GM20431 (cell line): ENCODE results near the gene PDE4D.
"Not testable (repeated sequence)": the region's sequence is repeated elsewhere in the genome, so short reads cannot be mapped to it uniquely, and the experiment has no call there.

Experiments used
- in situ Hi-C: fragments of 300-500 bp; cut with MseI, MboI; formaldehyde crosslinking; loops from one replicate; pipeline ENCODE4 v1.15.0; 2020; ENCODE audit warnings: low sequenced_read_pairs; ENCODE audit not compliant: unreplicated experiment

Gene PDE4D

DNA sequence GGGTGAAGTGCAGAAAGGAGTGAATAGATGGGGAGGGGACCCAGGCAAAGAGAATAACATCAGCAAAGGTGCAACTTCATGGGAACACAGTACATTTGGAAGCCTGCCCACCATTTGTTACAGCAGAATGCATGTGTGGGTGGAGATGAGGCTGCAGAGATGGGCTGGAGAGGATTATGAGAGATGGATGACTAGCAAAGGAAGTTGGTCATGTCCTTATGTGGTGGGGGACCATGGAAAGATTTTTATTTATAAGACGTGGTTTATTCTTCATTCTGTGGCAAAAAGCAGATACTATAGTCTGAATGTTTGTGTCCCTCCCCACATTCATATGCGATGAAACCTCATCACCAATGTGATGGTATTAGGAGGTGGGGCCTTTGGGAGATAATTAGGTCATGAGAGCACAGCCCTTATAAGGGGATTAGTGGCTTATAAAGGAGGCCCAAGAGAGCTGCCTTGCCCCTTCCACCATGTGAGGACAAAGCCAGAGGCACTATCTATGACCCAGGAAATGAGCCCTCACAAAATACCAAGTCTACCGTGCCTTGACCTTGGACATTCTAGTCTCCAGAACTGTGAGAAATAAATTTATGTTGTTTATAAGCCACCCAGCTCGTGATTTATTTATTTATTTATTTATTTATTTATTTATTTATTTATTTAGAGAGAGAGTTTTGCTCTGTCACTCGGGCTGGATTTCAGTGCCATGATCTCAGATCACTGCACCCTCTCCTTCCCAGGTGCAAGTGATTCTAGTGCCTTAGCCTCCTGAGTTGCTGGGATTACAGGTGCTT is 827.0 kb downstream of the PDE4D start:
- in situ Hi-C loops: no loop called here

DNA sequence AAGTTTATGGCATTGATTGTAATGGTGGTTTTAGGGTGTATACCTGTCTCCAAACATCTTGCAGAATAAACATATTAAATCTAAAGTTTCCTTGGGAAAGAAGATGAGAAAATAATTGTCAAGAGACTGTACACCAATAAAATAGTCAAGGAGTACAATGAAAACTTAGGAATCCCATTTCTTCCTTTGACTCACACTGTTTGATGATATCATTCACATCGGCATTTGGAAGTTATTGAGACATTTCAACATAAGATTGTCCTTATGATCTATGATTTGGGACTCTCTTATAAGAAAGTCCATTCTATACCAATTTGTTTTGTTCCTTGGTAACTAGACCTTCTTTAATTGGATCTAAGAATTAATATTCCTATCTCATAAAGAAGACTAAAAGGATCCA is 828.0 kb downstream of the PDE4D start:
- in situ Hi-C loops: no loop called here

DNA sequence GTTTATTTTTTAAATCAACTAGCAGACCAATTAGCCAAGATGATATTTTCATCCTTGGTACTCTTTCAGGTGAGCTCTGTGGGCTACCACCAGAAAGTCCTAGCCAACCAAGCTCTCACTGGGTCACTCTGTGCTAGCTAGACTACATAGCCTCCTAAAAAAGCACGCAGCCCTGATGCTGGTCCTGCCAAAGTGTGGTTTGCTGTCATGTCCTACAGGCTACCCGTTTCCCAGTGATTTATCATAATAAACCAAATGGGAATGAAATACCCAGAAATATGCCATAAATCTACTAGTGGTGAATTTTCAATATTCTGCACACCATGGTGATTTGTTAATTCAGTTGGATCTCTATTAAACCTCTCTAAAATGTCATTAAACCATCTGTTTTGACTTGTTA is 829.2 kb downstream of the PDE4D start:
- in situ Hi-C loops: no loop called here

- in situ Hi-C loops: no loop called here
Observed at GRCh38 chr5:59062986-59063683, 830.4 kb downstream of the PDE4D start.

DNA sequence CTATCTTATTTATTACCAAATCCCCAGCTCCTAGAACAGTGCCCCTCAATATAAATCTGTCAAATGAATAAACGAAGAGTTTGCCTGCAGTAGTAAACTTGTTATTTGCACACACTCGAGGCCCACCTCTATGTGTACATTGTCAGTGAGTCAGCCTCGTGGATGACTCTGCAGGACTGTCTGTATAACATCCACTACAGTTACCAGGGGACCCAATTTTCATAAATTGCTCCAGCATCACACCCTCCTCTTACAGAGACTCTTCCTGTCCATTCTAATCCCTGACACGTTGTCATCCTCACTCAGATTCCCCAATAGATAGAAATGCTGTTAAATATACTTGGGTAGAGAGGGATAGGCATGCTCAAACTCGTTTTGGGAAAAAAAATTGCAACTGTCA is 832.1 kb downstream of the PDE4D start:
- in situ Hi-C loops: no loop called here

DNA sequence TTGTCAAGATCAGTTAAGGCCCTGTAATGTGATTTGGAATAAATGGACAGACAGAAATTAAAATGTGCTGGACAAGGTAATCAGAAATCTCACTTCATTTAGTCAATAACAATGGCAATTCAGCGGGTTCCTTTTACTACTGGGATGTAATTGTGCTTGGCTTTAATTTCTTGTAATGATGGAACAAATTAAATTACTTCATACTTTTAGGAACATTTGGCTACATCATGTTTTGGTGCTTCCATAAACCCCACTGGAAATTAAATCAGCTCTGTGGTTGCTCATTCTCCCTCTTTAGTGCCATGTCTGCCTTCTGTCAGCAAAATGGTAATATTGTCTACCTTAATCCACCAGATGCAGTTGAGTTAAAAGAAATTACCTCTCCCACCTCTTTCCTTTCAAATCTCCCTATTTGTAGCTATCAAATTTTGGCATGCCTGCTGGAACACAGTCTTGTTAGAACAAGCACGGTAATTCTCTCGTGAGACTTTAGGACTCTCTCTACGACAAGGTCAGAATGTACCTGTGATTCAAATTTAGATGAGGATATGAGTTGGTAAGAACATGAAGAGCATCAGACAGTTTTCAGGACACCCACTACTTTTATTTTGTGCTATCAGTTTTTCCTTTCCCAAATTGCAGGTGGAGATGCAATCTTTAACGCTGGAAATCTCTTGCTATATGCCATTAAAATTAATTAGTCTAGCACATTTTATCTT is 834.4 kb downstream of the PDE4D start:
- in situ Hi-C loops: no loop called here

DNA sequence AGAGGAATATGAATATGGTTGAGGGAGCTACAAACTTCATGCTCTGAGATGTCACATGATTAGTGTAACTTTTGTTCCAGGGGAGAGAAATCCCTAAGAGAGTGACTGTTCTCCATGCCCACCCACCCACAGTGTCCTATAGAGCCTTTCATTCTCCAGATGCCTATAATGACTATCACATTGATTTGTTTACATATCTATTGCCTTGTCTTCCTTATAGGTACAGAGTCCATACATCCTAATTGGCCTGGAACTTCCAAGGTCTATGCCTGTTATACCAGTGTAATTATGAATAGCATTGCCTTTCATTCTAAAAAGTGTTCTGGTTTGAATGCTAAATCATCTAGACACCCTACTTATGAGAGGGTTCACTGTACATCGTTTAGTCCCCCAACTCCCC is 835.3 kb downstream of the PDE4D start:
- in situ Hi-C loops: no loop called here

DNA sequence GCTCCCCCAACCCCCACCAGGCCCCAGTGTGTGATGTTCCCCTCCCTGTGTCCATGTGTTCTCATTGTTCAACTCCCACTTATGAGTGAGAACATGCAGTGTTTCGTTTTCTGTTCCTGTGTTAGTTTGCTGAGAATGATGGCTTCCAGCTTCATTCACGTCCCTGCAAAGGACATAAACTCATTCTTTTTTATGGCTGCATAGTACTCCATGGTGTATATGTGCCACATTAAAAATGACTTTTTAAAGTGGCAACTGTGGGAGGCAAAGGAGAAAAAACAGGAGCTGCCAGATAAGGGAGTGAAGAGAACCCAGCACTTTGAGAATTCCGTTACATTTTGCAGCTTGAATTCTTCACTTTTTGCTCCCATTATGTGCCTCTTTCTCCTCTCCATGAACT is 836.9 kb downstream of the PDE4D start:
- in situ Hi-C loops: not testable (repeated sequence)

DNA sequence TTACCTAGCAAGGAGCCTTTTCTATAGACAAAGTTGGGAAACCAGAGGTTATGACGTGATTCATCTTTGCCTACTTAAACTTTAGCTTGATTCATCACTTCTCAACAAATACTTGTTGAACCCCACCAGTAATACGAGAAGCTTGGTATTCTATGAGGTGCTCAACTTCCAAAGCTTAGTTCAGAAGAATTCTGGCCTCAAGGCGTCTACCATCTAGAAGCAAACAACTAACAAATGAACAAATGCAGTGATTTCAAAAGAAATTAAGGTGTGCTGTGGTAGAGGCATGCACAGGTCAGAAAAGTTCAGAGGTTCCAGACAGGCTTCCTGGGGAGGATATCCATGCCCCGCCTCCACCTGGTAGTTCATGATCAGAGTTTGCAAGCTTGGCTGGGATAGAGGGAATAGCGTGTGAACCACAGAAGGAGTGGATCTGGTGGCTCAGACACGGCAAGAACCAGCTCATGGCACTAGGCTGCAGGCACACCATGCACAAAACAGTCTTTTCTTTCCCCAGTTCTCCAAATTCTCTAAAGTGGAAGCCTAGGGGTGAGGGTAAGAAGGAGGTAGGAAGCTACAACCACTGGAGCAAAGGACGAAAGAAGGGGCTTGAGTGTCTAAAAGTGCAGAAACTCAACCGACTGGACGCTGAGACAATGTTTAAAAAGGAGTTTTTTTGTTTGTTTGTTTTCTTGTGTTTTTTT is 837.6 kb downstream of the PDE4D start:
- in situ Hi-C loops: no loop called here

DNA sequence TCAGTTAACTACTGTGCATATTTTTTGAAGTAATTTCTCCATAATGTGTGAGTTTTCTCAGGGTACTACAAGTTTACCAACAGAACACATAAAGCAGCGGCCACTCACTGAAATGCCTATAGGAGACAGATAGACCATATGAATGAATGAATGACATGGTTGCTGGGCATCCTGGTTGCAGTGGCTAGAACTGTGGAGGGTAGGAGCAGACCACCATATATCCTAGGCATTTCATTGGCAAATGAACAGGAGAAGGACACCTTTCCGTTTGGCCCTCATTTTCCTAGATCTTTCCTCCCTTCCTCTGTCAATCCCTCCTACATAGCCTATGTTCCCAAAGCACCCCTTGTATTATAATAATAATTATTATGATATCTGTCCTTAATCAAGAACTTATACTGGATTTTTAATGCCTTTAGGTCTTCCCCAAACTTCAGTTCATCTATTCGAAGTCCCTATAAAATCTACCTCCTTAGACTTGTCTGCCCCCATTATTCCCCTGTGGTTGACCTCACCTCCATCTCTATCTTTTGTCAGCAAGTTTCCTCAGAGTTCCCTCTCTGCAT is 838.5 kb downstream of the PDE4D start:
- in situ Hi-C loops: no loop called here

- in situ Hi-C loops: no loop called here
Observed at GRCh38 chr5:59051951-59052350, 841.6 kb downstream of the PDE4D start.

DNA sequence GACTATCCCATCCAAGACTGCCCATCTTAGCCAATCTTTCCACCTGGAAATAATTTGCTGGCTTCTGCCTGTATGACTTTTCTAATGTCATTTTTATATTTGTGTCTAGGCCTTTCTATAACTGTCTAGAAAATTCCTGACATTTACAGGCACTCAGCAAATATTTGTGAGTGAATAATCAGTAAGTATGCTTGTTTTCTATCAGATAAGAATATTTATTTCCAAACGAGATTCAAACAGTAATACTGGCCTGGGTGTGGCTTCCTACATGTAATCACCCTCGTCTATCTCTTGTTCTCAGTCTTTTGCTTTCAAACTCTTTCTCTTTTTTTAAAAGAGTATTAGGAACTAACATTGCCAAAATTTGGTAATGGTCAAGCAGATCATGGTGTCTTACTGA is 844.4 kb downstream of the PDE4D start:
- in situ Hi-C loops: no loop called here

- in situ Hi-C loops: no loop called here
Observed at GRCh38 chr5:59042201-59043055, 851.1 kb downstream of the PDE4D start.

GRCh38 chr5:59041355-59041754 is 852.2 kb downstream of the PDE4D start:
- in situ Hi-C loops: no loop called here

GRCh38 chr5:59040804-59041201 is 852.7 kb downstream of the PDE4D start:
- in situ Hi-C loops: no loop called here

DNA sequence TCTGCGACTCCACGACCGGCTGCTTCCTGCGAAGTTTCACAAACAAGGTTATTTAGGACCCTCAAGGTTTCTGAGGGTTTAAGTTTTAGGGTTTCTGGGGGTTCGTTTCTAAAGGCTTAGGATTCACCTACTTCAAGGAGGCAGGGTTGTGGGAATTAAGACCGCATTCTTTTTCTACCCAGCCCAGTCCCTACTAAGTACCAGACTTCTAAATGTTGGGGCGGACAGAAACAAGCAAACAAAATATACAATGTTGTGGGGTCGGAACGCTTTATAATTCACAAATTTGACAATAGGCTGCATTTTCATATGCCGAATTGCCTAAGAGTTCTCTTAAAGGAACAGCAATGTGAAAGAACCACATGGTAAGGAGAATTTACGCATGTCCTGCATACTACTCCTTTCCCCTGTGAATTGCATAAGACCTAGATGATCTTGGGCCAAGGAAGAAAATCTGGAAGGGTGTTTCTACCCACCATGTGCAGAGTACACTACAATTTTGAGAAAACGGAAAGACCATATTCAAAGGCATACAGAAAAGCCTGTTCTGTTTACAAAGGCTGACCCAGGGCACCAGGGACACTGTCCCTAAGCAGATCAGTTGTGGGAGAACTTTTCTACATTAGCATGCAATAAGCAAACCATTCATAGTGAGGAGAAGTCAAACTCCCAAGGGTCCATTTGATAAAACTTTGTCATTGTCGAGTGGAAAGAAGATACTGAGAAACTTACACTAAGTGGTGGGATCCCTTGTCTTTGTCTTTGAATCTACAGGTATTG is 853.3 kb downstream of the PDE4D start:
- in situ Hi-C loops: no loop called here

- in situ Hi-C loops: no loop called here
Observed at GRCh38 chr5:59039296-59040023, 854.1 kb downstream of the PDE4D start.

DNA sequence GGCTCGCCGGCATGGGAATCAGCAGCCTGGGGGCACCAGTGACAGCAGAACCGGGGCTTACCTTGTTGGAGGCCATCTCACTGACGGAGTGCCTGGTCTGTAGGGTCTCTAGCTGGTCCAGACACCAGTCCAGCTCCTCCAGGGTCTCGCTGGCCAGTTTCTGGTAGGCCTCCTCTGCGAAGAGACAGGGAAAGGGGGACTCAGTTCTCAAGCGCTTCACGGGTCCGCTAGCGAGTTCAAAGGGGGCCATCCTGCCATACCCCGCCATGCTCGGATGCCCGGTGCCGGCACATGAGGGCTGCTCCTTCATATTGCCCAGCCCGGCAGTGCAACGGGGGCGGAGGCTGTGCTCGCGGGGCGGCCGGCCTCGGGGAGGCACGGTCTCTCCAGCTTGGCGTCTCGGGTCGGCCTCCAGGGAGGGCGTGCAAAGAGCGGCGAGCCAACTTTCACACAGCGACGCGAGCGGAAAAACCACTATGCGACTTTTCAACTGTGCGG is 854.7 kb downstream of the PDE4D start:
- in situ Hi-C loops: no loop called here
